Neural progenitor cell (in vitro differentiated cells): Measurements from ENCODE around the gene PXDN. TPM values are rescaled to one million over a fixed set of nuclear protein-coding genes. Genes with fewer than 3 reads are reported as not detected.

Source experiments
- DNase-seq: peaks from one replicate; pipeline ENCODE4 v3.0.0-alpha.2; 2016; ENCODE audit warnings: low spot score
- H2AFZ ChIP-seq: fragments of 200-600 bp; sonication (generic); replicated peaks from 2 replicates; pipeline ENCODE4 v1.6.1; 2016; ENCODE audit warnings: antibody characterized with exemption
- H3F3A ChIP-seq: fragments of 200-600 bp; sonication (generic); 2 replicates; pipeline ENCODE4 v1.6.1; 2016; ENCODE audit warnings: antibody characterized with exemption, low read depth
- H3K27ac ChIP-seq: fragments of 200-600 bp; sonication (generic); 2 replicates; pipeline ENCODE4 v1.5.1; 2016; ENCODE audit warnings: mild to moderate bottlenecking
- H3K27me3 ChIP-seq: fragments of 200-600 bp; sonication (generic); 2 replicates; pipeline ENCODE4 v1.6.1; 2016; ENCODE audit warnings: mild to moderate bottlenecking, moderate library complexity
- H3K36me3 ChIP-seq: fragments of 200-600 bp; sonication (generic); 2 replicates; pipeline ENCODE4 v1.5.1; 2016
- H3K4me1 ChIP-seq: fragments of 200-600 bp; sonication (generic); 2 replicates; pipeline ENCODE4 v1.6.1; 2016; ENCODE audit warnings: mixed run types
- H3K4me2 ChIP-seq: fragments of 200-600 bp; sonication (generic); 2 replicates; pipeline ENCODE4 v1.6.1; 2016
- H3K4me3 ChIP-seq: fragments of 200-600 bp; sonication (generic); 2 replicates; pipeline ENCODE4 v1.5.1; 2016
- H3K79me2 ChIP-seq: fragments of 200-600 bp; sonication (generic); 2 replicates; pipeline ENCODE4 v1.6.1; 2016; ENCODE audit warnings: low read depth
- H3K9ac ChIP-seq: fragments of 200-600 bp; sonication (generic); 2 replicates; pipeline ENCODE4 v1.6.1; 2016
- H3K9me3 ChIP-seq: fragments of 200-600 bp; sonication (generic); 2 replicates; pipeline ENCODE4 v1.5.1; 2016; ENCODE audit warnings: low read depth
- H4K20me1 ChIP-seq: fragments of 200-600 bp; sonication (generic); 2 replicates; pipeline ENCODE4 v1.6.1; 2016; ENCODE audit warnings: low read depth
- H3K27ac Mint-ChIP-seq: 3 replicates; pipeline ENCODE4 v1.8.0; 2021; ENCODE audit warnings: mixed read lengths
- H3K27me3 Mint-ChIP-seq: 2 replicates; pipeline ENCODE4 v1.8.0; 2022; ENCODE audit warnings: low read depth, mild to moderate bottlenecking, inconsistent platforms, moderate library complexity, mixed read lengths; ENCODE audit not compliant: insufficient read depth
- H3K36me3 Mint-ChIP-seq: 3 replicates; pipeline ENCODE4 v1.8.0; 2021; ENCODE audit warnings: mixed read lengths
- H3K4me1 Mint-ChIP-seq: 3 replicates; pipeline ENCODE4 v1.8.0; 2021; ENCODE audit warnings: mixed read lengths
- H3K4me3 Mint-ChIP-seq: 3 replicates; pipeline ENCODE4 v1.8.0; 2021; ENCODE audit warnings: mild to moderate bottlenecking, moderate library complexity, mixed read lengths
- H3K9me3 Mint-ChIP-seq: 3 replicates; pipeline ENCODE4 v1.8.0; 2020; ENCODE audit warnings: mixed read lengths
- CTCF ChIP-seq: fragments of 200-600 bp; sonication (generic); IDR thresholded peaks from 2 replicates; pipeline ENCODE4 v1.5.1; 2017; ENCODE audit warnings: antibody characterized with exemption, mild to moderate bottlenecking
- EZH2 ChIP-seq: fragments of 200-600 bp; sonication (generic); IDR thresholded peaks from 2 replicates; pipeline ENCODE4 v1.6.1; 2017; ENCODE audit warnings: antibody characterized with exemption, mild to moderate bottlenecking, moderate library complexity
- EZH2phosphoT487 ChIP-seq: fragments of 200-600 bp; sonication (generic); IDR thresholded peaks from 2 replicates; pipeline ENCODE4 v1.6.1; 2017; ENCODE audit warnings: antibody characterized with exemption
- total RNA-seq: library from RNA; depleted of rRNA; stranded (reverse); fragments of >200 nt; gene quantifications from 2 replicates; pipeline ENCODE4 v1.2.3, GENCODE V29; 2015; ENCODE audit warnings: low replicate concordance

The PXDN gene
- total RNA-seq, 1 donor from 2014 or later = 118 TPM

- Mint-ChIP-seq H3K4me1 (peaks cover 14% of the 10 kb centered on the region), H3K4me3 (no peak overlapping the region)
Measured at GRCh38 chr2:1655461-1655860, 88.9 kb downstream of the PXDN start.

DNA sequence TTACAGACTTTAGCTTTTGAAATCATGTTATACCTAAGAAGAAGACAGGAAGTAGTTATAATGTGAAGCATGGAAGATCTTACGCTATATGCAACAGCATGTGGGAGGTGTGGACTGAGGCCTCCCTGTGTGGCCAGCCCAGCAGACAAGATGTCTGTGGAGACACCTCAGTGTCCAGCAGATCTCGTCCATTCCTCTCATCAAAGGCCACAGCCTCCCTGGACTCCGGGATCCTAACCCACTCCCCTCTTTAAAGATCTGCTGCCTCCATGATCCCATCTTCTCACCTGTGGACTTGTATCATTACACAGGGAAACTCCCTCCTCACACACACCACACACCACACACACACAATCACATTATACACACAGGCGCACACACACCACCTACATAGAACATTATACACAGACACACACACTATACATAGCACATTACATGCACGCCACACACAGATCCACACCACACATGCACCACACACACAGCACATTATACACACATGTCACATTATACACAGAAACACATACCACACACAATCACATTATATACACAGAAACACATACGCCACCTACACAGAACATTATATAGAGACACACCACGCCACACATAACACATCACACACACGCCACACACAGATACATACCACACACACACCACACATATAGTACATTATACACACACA lies 89.5 kb downstream of the PXDN start:
- no peak overlapping the region for H3K4me3 ChIP-seq
- H3K4me2 ChIP-seq = no peak overlapping the region
- no peaks in the 10 kb centered on the region for H3K4me1 ChIP-seq
- H3K9me3 Mint-ChIP-seq = peaks cover 3% of the 10 kb centered on the region
- H3K36me3 Mint-ChIP-seq = peaks cover 30% of the 10 kb centered on the region
- no peak overlapping the region for H3K4me3 Mint-ChIP-seq
- DNase-seq = no peak
- H3K27ac ChIP-seq = no peak overlapping the region
- H3K9me3 ChIP-seq = no peaks in the 10 kb centered on the region
- H3K27me3 Mint-ChIP-seq = peaks cover 5% of the 10 kb centered on the region
- peaks cover 14% of the 10 kb centered on the region for H3K4me1 Mint-ChIP-seq
- no peak overlapping the region for H2AFZ ChIP-seq
- no peak overlapping the region for H3K27ac Mint-ChIP-seq
- H3K9ac ChIP-seq = no peak overlapping the region
- TF ChIP-seq EZH2 = no peak
- no peak for TF ChIP-seq EZH2phosphoT487
- no peak for TF ChIP-seq CTCF
- no peaks in the 10 kb centered on the region for H3K79me2 ChIP-seq
- peaks cover 18% of the 10 kb centered on the region for H4K20me1 ChIP-seq
- no peaks in the 10 kb centered on the region for H3K27me3 ChIP-seq
- no peaks in the 10 kb centered on the region for H3K36me3 ChIP-seq
- no peaks in the 10 kb centered on the region for H3F3A ChIP-seq

More at GRCh38 chr2:1655461-1655860, 88.9 kb downstream of the PXDN start:
- H4K20me1 ChIP-seq = peaks cover 18% of the 10 kb centered on the region
- no peak for TF ChIP-seq EZH2
- H3K36me3 ChIP-seq = no peaks in the 10 kb centered on the region
- no peaks in the 10 kb centered on the region for H3K27me3 ChIP-seq
- peaks cover 27% of the 10 kb centered on the region for H3K36me3 Mint-ChIP-seq
- H3K9ac ChIP-seq = no peak overlapping the region
- no peak overlapping the region for H3K27ac ChIP-seq
- no peaks in the 10 kb centered on the region for H3K79me2 ChIP-seq
- no peak overlapping the region for H2AFZ ChIP-seq
- H3K27ac Mint-ChIP-seq = no peak overlapping the region
- H3K4me3 ChIP-seq = no peak overlapping the region
- H3K4me1 ChIP-seq = no peaks in the 10 kb centered on the region
- H3K4me2 ChIP-seq = no peak overlapping the region
- no peak for DNase-seq
- H3K9me3 ChIP-seq = no peaks in the 10 kb centered on the region
- H3K9me3 Mint-ChIP-seq = no peaks in the 10 kb centered on the region
- peaks cover 2% of the 10 kb centered on the region for H3K27me3 Mint-ChIP-seq
- no peaks in the 10 kb centered on the region for H3F3A ChIP-seq

- no peak overlapping the region for H3K9ac ChIP-seq
Measured at GRCh38 chr2:1653956-1654695, 90.2 kb downstream of the PXDN start.

More at GRCh38 chr2:1653956-1654695, 90.2 kb downstream of the PXDN start:
- no peak overlapping the region for H2AFZ ChIP-seq
- Mint-ChIP-seq H3K27me3 (peaks cover 5% of the 10 kb centered on the region), H3K27ac (no peak overlapping the region), H3K4me3 (no peak overlapping the region), H3K4me1 (peaks cover 14% of the 10 kb centered on the region), H3K36me3 (peaks cover 30% of the 10 kb centered on the region), H3K9me3 (peaks cover 3% of the 10 kb centered on the region)
- DNase-seq = no peak
- H3K79me2 ChIP-seq = no peaks in the 10 kb centered on the region
- no peaks in the 10 kb centered on the region for H3K36me3 ChIP-seq
- no peaks in the 10 kb centered on the region for H3F3A ChIP-seq
- H3K4me3 ChIP-seq = no peak overlapping the region
- H3K9me3 ChIP-seq = no peaks in the 10 kb centered on the region
- TF ChIP-seq CTCF (no peak), EZH2 (no peak), EZH2phosphoT487 (no peak)
- no peak overlapping the region for H3K27ac ChIP-seq
- no peaks in the 10 kb centered on the region for H3K27me3 ChIP-seq
- no peaks in the 10 kb centered on the region for H3K4me1 ChIP-seq
- H3K4me2 ChIP-seq = no peak overlapping the region
- H4K20me1 ChIP-seq = peaks cover 18% of the 10 kb centered on the region
